GM10248 (cell line): ENCODE data around the gene PCP2.

Source experiments
- CTCF ChIA-PET: fragments of 300-600 bp; sonication (Branson Sonifier 250); formaldehyde crosslinking; extraction: SDS; loops from one replicate; lab custom pipeline; 2021; ENCODE audit warnings: antibody characterized with exemption; lab: Yijun Ruan, JAX
- POLR2A ChIA-PET: fragments of 350-650 bp; sonication (Branson Sonifier 250); formaldehyde crosslinking; extraction: SDS; loops from one replicate; lab custom pipeline; 2020; ENCODE audit warnings: antibody characterized with exemption; lab: Yijun Ruan, JAX
- DNase-seq: peaks from one replicate; pipeline ENCODE4 v3.0.0; 2012; ENCODE audit errors: extremely low spot score
- CTCF ChIP-seq: IDR thresholded peaks from 2 replicates; pipeline ENCODE4 v1.5.1; 2012; ENCODE audit warnings: mild to moderate bottlenecking, low read depth; ENCODE audit errors: extremely low read depth, missing control alignments, control extremely low read depth

The PCP2 gene

GRCh38 chr19:7678971-7679751 lies 45.6 kb upstream of the PCP2 start:
- peak; percentile 79 for DNase-seq

GRCh38 chr19:7677669-7678311 lies 44.3 kb upstream of the PCP2 start:
- POLR2A ChIA-PET: interaction anchor here (0.5 to 0.7 kb wide), 2 partner anchors 8 to 540 kb away, joined by 3 to 4 read pairs; no protein-coding TSS in a partner anchor
- TF ChIP-seq CTCF: peak; percentile 6
- no peak for DNase-seq
- CTCF ChIA-PET: interaction anchor here (0.6 to 2.4 kb wide), 14 partner anchors 10 to 576 kb away, joined by 3 to 10 read pairs (median 4); partner anchors contain the start of genes PET100 and XAB2

More at GRCh38 chr19:7678971-7679751, 45.6 kb upstream of the PCP2 start:
- peak; percentile 75 for TF ChIP-seq CTCF
- CTCF ChIA-PET: interaction anchor here (0.7 to 2.4 kb wide), 9 partner anchors 11 to 312 kb away, joined by 3 to 10 read pairs (median 4); no protein-coding TSS in a partner anchor
- POLR2A ChIA-PET: interaction anchor here (0.6 kb wide), 1 partner anchor 284 kb away, joined by 8 read pairs; no protein-coding TSS in a partner anchor

- ChIA-PET CTCF (interaction anchor here (0.6 to 2.4 kb wide), 5 partner anchors 24 to 310 kb away, joined by 3 to 10 read pairs (median 4); no protein-coding TSS in a partner anchor), POLR2A (interaction anchor here (0.6 kb wide), 1 partner anchor 26 kb away, joined by 5 read pairs; no protein-coding TSS in a partner anchor)
- TF ChIP-seq CTCF: no peak
- no peak for DNase-seq
These were observed 43.3 kb upstream of the PCP2 start, which contains the start of gene MCEMP1 for GRCh38 chr19:7676854-7677253. TSS of gene MCEMP1 (plus strand) at chr19:7677090. CDS start at chr19:7677121, 31 bp downstream.

- ChIA-PET CTCF (interaction anchor here (1.5 to 2.3 kb wide), 2 partner anchors 24 to 124 kb away, joined by 4 to 9 read pairs; no protein-coding TSS in a partner anchor), POLR2A (no interaction called here)
- TF ChIP-seq CTCF: no peak
- DNase-seq: no peak
These were observed 42.9 kb upstream of the PCP2 start for GRCh38 chr19:7676376-7676775.

- ChIA-PET CTCF (interaction anchor here (0.9 to 1.3 kb wide), 2 partner anchors 10 to 23 kb away, joined by 3 read pairs; no protein-coding TSS in a partner anchor), POLR2A (no interaction called here)
- no peak for DNase-seq
- no peak for TF ChIP-seq CTCF
These were observed 40.8 kb upstream of the PCP2 start for GRCh38 chr19:7674010-7675005.
